RWPE1 (cell line): ENCODE results near the gene IL18RAP.

Experiments
- CTCF ChIA-PET: fragments of 350-600 bp; sonication (Branson Sonifier 250); formaldehyde crosslinking; extraction: SDS; loops from one replicate; lab custom pipeline; 2021; lab: Yijun Ruan, JAX
- POLR2A ChIA-PET: fragments of 400-600 bp; formaldehyde crosslinking; extraction: SDS; loops from one replicate; lab custom pipeline; 2020; ENCODE audit warnings: antibody characterized with exemption; ENCODE audit not compliant: low non-redundant PET; lab: Yijun Ruan, JAX
- DNase-seq: peaks from one replicate; pipeline ENCODE4 v3.0.0; 2012; ENCODE audit warnings: low spot score
- H3K27ac ChIP-seq: fragments of 450-650 bp; 2 replicates; pipeline ENCODE4 v1.5.1; 2017
- CTCF ChIP-seq: fragments of 450-650 bp; conservative IDR thresholded peaks from 2 replicates; pipeline ENCODE4 v1.5.1; 2017; ENCODE audit warnings: low read depth, mild to moderate bottlenecking

IL18RAP gene

DNA sequence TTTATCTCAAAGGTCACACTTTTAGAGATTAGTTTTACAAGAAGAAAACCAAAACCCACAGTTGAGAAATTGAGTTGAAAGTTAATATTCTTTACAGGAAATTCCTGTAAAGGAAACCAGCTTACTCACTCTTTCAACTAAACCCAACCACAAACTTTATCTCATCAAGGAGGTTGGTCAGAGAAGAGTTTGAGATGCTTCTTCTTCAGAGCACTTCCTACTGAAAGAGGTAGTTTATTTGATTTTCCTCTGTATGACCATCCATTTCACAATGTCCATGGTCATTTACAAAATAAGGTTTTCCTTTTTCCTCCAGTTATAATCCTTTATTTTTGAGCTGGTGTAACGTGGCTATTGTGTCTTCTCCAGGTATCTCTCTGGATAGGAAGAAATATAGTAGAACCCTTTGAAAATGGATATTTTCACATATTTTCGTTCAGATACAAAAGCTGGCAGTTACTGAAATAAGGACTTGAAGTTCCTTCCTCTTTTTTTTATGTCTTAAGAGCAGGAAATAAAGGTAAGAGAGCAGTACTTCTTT lies 4.5 kb upstream of the IL18RAP start:
- no peak for TF ChIP-seq CTCF
- H3K27ac ChIP-seq = no peak overlapping the region
- no peak for DNase-seq
- POLR2A ChIA-PET = no interaction called here
- CTCF ChIA-PET = interaction anchor here (0.6 kb wide), 1 partner anchor 50 kb away, joined by 4 read pairs; no protein-coding TSS in a partner anchor

- no peak for DNase-seq
- no peak overlapping the region for H3K27ac ChIP-seq
- POLR2A ChIA-PET = no interaction called here
- no peak for TF ChIP-seq CTCF
- CTCF ChIA-PET = interaction anchor here (0.6 kb wide), 1 partner anchor 128 kb away, joined by 3 read pairs; no protein-coding TSS in a partner anchor
Measured at GRCh38 chr2:102420290-102420689, 2.7 kb upstream of the IL18RAP start.

DNA sequence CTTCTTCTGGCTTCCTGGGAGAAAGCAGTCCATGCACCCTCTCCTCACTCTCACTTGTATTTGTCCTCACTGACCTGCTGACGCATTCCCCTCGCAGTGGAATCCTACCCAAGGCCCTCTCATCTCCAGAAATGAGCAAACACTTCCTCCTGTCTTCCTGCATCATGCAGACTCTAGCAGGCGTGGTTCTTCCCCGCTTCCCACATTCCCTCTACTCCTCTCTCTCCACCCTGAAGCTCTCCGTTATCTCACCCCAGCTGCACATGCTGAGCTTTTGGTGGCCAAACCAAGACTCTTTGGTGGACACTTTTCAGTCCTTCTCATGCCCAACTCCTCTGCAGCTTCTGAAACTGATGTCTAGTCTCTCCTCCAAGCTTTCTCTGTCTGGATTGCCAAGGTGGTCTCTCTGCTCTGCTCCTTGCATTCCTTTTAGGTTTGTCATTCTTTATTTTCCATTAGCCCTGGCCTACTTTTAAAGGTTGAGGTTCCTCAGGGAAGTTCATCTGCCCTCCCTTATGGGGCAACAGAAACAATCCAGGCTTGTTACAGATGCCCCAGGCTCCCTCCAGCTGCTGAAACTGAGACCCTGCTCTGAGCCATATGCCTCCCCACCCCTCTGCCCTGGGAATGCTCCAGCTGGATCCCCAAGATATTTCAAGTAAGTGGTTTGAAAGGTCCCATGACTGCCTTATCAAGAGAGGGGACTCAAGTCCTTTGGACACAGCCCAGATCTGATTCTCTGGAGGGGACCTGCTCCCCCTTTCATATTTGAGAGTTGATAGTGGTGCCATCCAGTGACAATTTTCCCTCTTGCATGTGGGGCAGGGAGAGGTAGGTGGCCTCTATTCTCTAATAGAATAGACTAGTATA lies 835 bp upstream of the IL18RAP start:
- ChIA-PET CTCF (no interaction called here), POLR2A (no interaction called here)
- DNase-seq = no peak
- no peak for TF ChIP-seq CTCF
- no peak overlapping the region for H3K27ac ChIP-seq

DNA sequence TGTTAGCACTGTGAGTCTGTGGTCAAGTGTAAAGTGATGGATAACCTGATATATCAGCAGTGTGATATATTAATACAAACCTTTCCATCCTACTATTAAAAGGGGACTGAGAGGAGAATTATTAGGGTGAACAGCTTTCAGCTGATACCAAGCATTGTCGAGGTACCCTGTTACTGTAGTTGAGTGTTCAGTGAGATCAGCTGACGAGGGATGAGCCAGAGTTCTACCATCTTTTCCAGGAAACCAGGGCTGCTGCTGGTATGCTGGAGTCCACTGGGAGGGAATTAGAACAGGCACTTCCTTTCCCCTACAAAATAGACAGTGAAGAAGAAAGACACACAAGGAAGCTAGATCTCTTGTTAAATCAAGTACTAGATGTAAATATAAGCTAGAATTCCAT lies 408 bp downstream of the IL18RAP start:
- DNase-seq = no peak
- TF ChIP-seq CTCF = no peak
- H3K27ac ChIP-seq = no peak overlapping the region
- ChIA-PET CTCF (interaction anchor here (0.6 to 0.9 kb wide), 3 partner anchors 12 to 481 kb away, joined by 3 to 4 read pairs (median 3); no protein-coding TSS in a partner anchor), POLR2A (no interaction called here)

- TF ChIP-seq CTCF = no peak
- POLR2A ChIA-PET = no interaction called here
- H3K27ac ChIP-seq = no peak overlapping the region
- DNase-seq = no peak
- CTCF ChIA-PET = interaction anchor here (0.9 kb wide), 1 partner anchor 18 kb away, joined by 3 read pairs; no protein-coding TSS in a partner anchor
Measured at GRCh38 chr2:102424754-102425153, 1.8 kb downstream of the IL18RAP start.

DNA sequence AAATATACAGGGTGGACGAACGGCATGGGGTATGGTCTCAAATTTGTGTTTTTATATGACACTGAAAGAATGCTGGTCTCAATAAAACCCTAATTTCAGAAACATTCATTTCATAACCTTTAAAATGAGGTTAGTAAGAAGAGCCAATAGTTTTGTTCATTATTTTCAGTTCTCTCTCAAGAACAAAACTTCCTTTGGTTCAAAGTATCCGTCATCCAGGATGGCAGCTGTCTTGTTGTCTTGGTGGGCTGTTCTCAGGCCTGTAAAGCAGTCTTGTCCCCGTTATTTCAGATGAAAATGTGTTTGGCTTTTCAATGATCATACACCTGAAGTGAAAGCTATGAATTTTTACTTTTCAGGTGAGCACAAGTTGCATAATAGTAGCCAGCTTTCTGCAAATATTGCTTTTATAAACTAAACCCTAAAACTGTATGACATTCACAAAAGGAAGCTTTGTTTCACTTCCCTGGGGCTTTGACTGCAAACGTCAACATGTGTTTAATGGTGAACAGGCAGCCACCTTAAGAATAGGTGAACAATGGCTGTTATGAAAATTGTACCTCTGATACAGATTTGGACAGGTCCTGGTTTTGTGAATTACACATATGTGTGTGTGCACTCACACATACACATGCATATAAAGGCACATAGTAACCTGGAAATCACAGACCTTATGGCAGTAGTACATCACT lies 2.6 kb downstream of the IL18RAP start:
- DNase-seq = no peak
- ChIA-PET CTCF (no interaction called here), POLR2A (no interaction called here)
- TF ChIP-seq CTCF = no peak
- no peak overlapping the region for H3K27ac ChIP-seq
